Trophoblast cell (in vitro differentiated cells and primary cell): ENCODE results near the gene SYPL2.

ENCODE experiments used
- DNase-seq, 2 donors: peaks; one replicate each; pipeline ENCODE4 v3.0.0-alpha.2; 2016
- H2AFZ ChIP-seq: 2 replicates; pipeline ENCODE4 v1.6.1; 2013; ENCODE audit warnings: low read length, moderate library complexity, mild to moderate bottlenecking; ENCODE audit not compliant: insufficient read depth, poor library complexity
- H2AK5ac ChIP-seq: 2 replicates; pipeline ENCODE4 v1.6.1; 2013; ENCODE audit warnings: mild to moderate bottlenecking, low read length
- H2BK120ac ChIP-seq: 2 replicates; pipeline ENCODE4 v1.6.1; 2013; ENCODE audit warnings: low read length, mild to moderate bottlenecking, moderate library complexity; ENCODE audit not compliant: insufficient read depth, poor library complexity
- H2BK12ac ChIP-seq: 2 replicates; pipeline ENCODE4 v1.6.1; 2013; ENCODE audit warnings: mild to moderate bottlenecking, low read length, moderate library complexity
- H2BK5ac ChIP-seq: 2 replicates; pipeline ENCODE4 v1.6.1; 2013; ENCODE audit warnings: low read length, low read depth, moderate library complexity, mild to moderate bottlenecking; ENCODE audit not compliant: poor library complexity
- H3K14ac ChIP-seq: 2 replicates; pipeline ENCODE4 v1.6.1; 2013; ENCODE audit warnings: mild to moderate bottlenecking, low read length
- H3K18ac ChIP-seq: 2 replicates; pipeline ENCODE4 v1.6.1; 2013; ENCODE audit warnings: mild to moderate bottlenecking, low read length
- H3K23ac ChIP-seq: 2 replicates; pipeline ENCODE4 v1.6.1; 2013; ENCODE audit warnings: low read length
- H3K27ac ChIP-seq: 2 replicates; pipeline ENCODE4 v1.5.1; 2013; ENCODE audit warnings: low read depth, mild to moderate bottlenecking, inconsistent platforms, low read length, moderate library complexity
- H3K27me3 ChIP-seq: 2 replicates; pipeline ENCODE4 v1.6.1; 2013; ENCODE audit warnings: inconsistent platforms, mild to moderate bottlenecking, low read length, moderate library complexity; ENCODE audit not compliant: insufficient read depth
- H3K36me3 ChIP-seq, 2 experiments: 1 replicate in 1 of 2; 2 replicates in 1 of 2; pipeline ENCODE4 v1.6.1; 2013; ENCODE audit warnings: low read length in 2 of 2, mild to moderate bottlenecking in 2 of 2, moderate library complexity in 1 of 2; ENCODE audit not compliant: insufficient read depth in 2 of 2, control insufficient read depth in 1 of 2
- H3K4ac ChIP-seq: 2 replicates; pipeline ENCODE4 v1.6.1; 2013; ENCODE audit warnings: low read depth, mild to moderate bottlenecking, low read length, moderate library complexity
- H3K4me1 ChIP-seq, 2 experiments: 1 replicate in 1 of 2; 2 replicates in 1 of 2; pipeline ENCODE4 v1.6.1; 2013; ENCODE audit warnings: low read length in 2 of 2, mild to moderate bottlenecking in 2 of 2, moderate library complexity in 1 of 2; ENCODE audit not compliant: insufficient read depth in 2 of 2, control insufficient read depth in 1 of 2
- H3K4me2 ChIP-seq: 2 replicates; pipeline ENCODE4 v1.6.1; 2013; ENCODE audit warnings: inconsistent platforms, mild to moderate bottlenecking, low read length, moderate library complexity
- H3K4me3 ChIP-seq: 2 replicates; pipeline ENCODE4 v1.5.1; 2013; ENCODE audit warnings: mild to moderate bottlenecking, low read depth, low read length, inconsistent platforms
- H3K79me1 ChIP-seq: one replicate; pipeline ENCODE4 v1.6.1; 2013; ENCODE audit warnings: low read length
- H3K79me2 ChIP-seq: 2 replicates; pipeline ENCODE4 v1.6.1; 2013; ENCODE audit warnings: low read length, mild to moderate bottlenecking; ENCODE audit not compliant: control insufficient read depth, insufficient read depth, poor library complexity
- H3K9ac ChIP-seq: 2 replicates; pipeline ENCODE4 v1.6.1; 2013; ENCODE audit warnings: mild to moderate bottlenecking, low read length
- H3K9me3 ChIP-seq: 2 replicates; pipeline ENCODE4 v1.6.1; 2013; ENCODE audit warnings: low read depth, mild to moderate bottlenecking, control low read depth, inconsistent platforms, low read length; ENCODE audit not compliant: insufficient read depth
- H4K12ac ChIP-seq: 2 replicates; pipeline ENCODE4 v1.6.1; 2013; ENCODE audit warnings: low read depth, mild to moderate bottlenecking, low read length, moderate library complexity
- H4K8ac ChIP-seq: 2 replicates; pipeline ENCODE4 v1.6.1; 2013; ENCODE audit warnings: low read depth, mild to moderate bottlenecking, low read length, moderate library complexity
- H4K91ac ChIP-seq: one replicate; pipeline ENCODE4 v1.6.1; 2013; ENCODE audit warnings: low read depth, mild to moderate bottlenecking, low read length, moderate library complexity
- WGBS: extraction: QIAGEN DNeasy Blood & Tissue Kit; methylation state at CpG from one replicate; pipeline ENCODE4 v1.1.7; 2013; ENCODE audit warnings: missing lambda C conversion rate; ENCODE audit not compliant: insufficient read length, insufficient coverage; ENCODE audit errors: extremely low coverage; 5-methylcytosine and 5-hydroxymethylcytosine counted together

Gene SYPL2

DNA sequence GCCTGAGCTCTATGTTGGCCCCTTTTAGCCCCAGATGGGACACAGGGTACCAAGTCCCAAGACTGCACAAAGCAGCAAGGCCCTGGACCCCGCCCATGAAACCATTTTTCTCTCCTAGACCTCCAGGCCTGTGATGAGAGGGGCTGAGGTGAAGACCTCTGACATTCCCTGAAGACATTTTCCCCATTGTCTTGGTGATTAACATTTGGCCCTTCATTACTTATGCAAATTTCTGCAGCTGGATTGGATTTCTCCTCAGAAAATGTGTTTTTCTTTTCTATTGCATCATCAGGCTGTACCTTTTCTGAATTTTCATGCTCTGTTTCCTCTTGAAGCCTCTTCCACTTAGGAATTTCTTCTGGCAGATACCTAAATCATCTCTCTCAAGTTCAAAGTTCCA, 31.9 kb upstream of the SYPL2 start:
- no peak overlapping the region for H3K18ac ChIP-seq

DNA sequence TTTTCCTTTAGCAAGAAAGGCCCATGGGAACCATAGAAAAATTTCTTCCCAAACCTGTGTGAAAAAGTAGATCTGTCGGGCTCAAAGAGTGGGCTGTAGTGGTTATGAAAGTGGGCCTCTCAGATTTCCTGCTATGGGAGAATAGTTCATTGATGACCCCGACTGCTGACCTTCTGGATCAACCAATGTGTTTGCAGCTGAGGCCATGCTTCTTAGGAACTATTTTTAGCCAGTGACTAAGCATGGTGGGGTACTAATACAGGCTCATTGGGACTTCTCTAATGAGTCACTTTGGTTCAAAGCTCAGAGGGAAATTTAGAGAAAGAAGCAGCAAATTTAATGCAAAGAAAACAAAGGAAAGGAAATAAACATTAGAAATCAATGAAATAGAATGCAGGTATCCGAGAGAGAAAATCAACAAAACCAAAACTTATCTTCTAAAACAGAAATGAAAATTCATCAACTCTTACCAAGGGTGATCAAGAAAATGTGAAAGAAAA, 27.5 kb upstream of the SYPL2 start:
- Histone ChIP-seq H4K8ac (no peak overlapping the region), H3K9me3 (peaks cover 5% of the 10 kb centered on the region), H4K12ac (no peak overlapping the region), H3K79me2 (no peaks in the 10 kb centered on the region), H3K27ac (no peak overlapping the region), H3K23ac (no peak overlapping the region), H3K36me3 (no peaks in the 10 kb centered on the region), H2BK12ac (no peak overlapping the region), H2AFZ (no peak overlapping the region), H2BK120ac (no peak overlapping the region), H4K91ac (no peak overlapping the region), H3K4me3 (no peak overlapping the region), H2AK5ac (no peak overlapping the region), H3K14ac (no peak overlapping the region), H3K18ac (no peak overlapping the region), H3K79me1 (no peaks in the 10 kb centered on the region), H3K27me3 (no peaks in the 10 kb centered on the region), H2BK5ac (no peak overlapping the region), H3K9ac (no peak overlapping the region), H3K4me2 (no peak overlapping the region), H3K4ac (no peak overlapping the region), H3K4me1 (no peaks in the 10 kb centered on the region)
- WGBS: no CpG with 5 or more reads among the region's 3 CpGs
- DNase-seq: no peak

More for the DNA sequence above, 31.9 kb upstream of the SYPL2 start:
- Histone ChIP-seq H3K79me2 (no peaks in the 10 kb centered on the region), H3K27ac (no peak overlapping the region), H2BK12ac (no peak overlapping the region), H4K91ac (no peak overlapping the region), H3K4me3 (no peak overlapping the region), H2BK120ac (no peak overlapping the region), H3K9me3 (peaks cover 5% of the 10 kb centered on the region), H3K14ac (no peak overlapping the region), H2AK5ac (no peak overlapping the region), H3K23ac (no peak overlapping the region), H4K8ac (no peak overlapping the region), H3K9ac (no peak overlapping the region), H3K36me3 (no peaks in the 10 kb centered on the region), H2AFZ (no peak overlapping the region), H2BK5ac (no peak overlapping the region), H3K4me2 (no peak overlapping the region), H3K4ac (no peak overlapping the region), H3K79me1 (no peaks in the 10 kb centered on the region), H3K4me1 (no peaks in the 10 kb centered on the region), H4K12ac (no peak overlapping the region), H3K27me3 (no peaks in the 10 kb centered on the region)
- no peak for DNase-seq
- WGBS: no CpG with 5 or more reads among the region's 1 CpG

DNA sequence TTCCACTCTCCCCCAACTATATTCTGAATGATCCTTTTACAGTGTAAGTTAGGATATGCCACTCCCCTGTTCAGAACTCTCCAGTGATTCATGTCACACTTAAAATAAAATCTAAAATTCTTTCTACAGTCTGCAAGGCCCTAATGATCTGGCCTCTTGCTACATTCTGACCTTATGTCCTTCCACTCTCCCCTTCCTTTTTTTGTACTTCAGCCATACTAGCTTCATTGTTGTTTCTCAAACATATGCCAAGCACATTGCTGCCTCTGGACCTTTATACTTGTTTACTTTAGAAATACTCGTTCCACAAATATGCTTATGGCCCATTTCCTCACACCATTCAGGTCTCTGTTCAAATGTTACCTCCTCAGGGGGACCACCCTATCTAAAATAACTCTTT, 25.3 kb upstream of the SYPL2 start:
- no peaks in the 10 kb centered on the region for H3K79me2 ChIP-seq
- H3K14ac ChIP-seq: no peak overlapping the region
- H2AK5ac ChIP-seq: no peak overlapping the region
- no peak overlapping the region for H4K91ac ChIP-seq
- no peak overlapping the region for H3K23ac ChIP-seq
- DNase-seq: no peak
- no peak overlapping the region for H3K4me2 ChIP-seq
- H2AFZ ChIP-seq: no peak overlapping the region
- H3K4me1 ChIP-seq: no peaks in the 10 kb centered on the region
- no peak overlapping the region for H3K9ac ChIP-seq
- WGBS: no CpG with 5 or more reads among the region's 1 CpG
- no peak overlapping the region for H3K4me3 ChIP-seq
- H2BK120ac ChIP-seq: no peak overlapping the region
- no peak overlapping the region for H3K4ac ChIP-seq
- no peak overlapping the region for H3K27ac ChIP-seq
- H4K8ac ChIP-seq: no peak overlapping the region
- no peak overlapping the region for H2BK5ac ChIP-seq
- no peaks in the 10 kb centered on the region for H3K27me3 ChIP-seq
- no peak overlapping the region for H3K18ac ChIP-seq
- no peaks in the 10 kb centered on the region for H3K79me1 ChIP-seq
- no peaks in the 10 kb centered on the region for H3K9me3 ChIP-seq
- no peak overlapping the region for H4K12ac ChIP-seq
- H3K36me3 ChIP-seq: no peaks in the 10 kb centered on the region
- H2BK12ac ChIP-seq: no peak overlapping the region

DNA sequence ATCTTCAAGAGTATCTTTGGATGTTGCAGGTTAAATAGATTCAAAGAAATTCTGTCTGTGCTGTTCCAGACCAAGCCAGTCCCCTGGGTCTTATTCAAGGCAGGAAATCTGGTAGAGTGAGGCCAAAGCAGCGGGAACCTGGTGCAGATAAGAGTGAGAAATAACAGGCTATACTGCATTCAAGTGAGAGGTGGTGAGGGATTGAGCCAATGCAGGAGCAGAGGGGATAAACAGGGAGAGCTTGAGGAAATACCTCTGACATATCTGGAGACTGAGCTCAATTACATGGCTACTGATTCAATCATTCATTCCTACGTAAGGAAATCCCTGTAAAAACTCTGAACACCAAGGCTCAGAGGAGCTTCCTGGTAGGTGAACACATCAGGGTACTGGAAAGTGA, 22.9 kb upstream of the SYPL2 start:
- no peak overlapping the region for H2BK5ac ChIP-seq
- no peaks in the 10 kb centered on the region for H3K79me2 ChIP-seq
- H2AK5ac ChIP-seq: no peak overlapping the region
- no peak overlapping the region for H3K18ac ChIP-seq
- no peak overlapping the region for H4K8ac ChIP-seq
- WGBS: no CpG with 5 or more reads among the region's 2 CpGs
- no peak overlapping the region for H3K23ac ChIP-seq
- H3K79me1 ChIP-seq: no peaks in the 10 kb centered on the region
- H3K4ac ChIP-seq: no peak overlapping the region
- no peak overlapping the region for H3K27ac ChIP-seq
- H3K27me3 ChIP-seq: no peaks in the 10 kb centered on the region
- H3K9ac ChIP-seq: no peak overlapping the region
- peak; percentile 83 to 94 for DNase-seq
- no peak overlapping the region for H2BK120ac ChIP-seq
- no peak overlapping the region for H3K4me2 ChIP-seq
- H3K14ac ChIP-seq: no peak overlapping the region
- H3K4me3 ChIP-seq: no peak overlapping the region
- no peaks in the 10 kb centered on the region for H3K4me1 ChIP-seq
- H3K36me3 ChIP-seq: no peaks in the 10 kb centered on the region
- no peak overlapping the region for H4K12ac ChIP-seq
- H4K91ac ChIP-seq: no peak overlapping the region
- H2BK12ac ChIP-seq: no peak overlapping the region
- no peak overlapping the region for H2AFZ ChIP-seq
- no peaks in the 10 kb centered on the region for H3K9me3 ChIP-seq
